Muscle layer of colon (tissue), 2 donors: ENCODE measurements around the gene LRRC28.

ENCODE experiments used
- H3K27ac ChIP-seq: one replicate; pipeline ENCODE4 v1.7.0; 2013; ENCODE audit warnings: low read depth, mild to moderate bottlenecking, low read length, moderate library complexity
- H3K27me3 ChIP-seq, 2 donors: one replicate each; pipeline ENCODE4 v1.7.0; 2013; ENCODE audit warnings: low read length in 2 of 2, mild to moderate bottlenecking in 2 of 2; ENCODE audit not compliant: insufficient read depth in 2 of 2, control insufficient read depth in 1 of 2
- H3K36me3 ChIP-seq: one replicate; pipeline ENCODE4 v1.7.0; 2013; ENCODE audit warnings: mild to moderate bottlenecking, low read length; ENCODE audit not compliant: insufficient read depth
- H3K4me1 ChIP-seq: one replicate; pipeline ENCODE4 v1.7.0; 2013; ENCODE audit warnings: mild to moderate bottlenecking, low read length; ENCODE audit not compliant: insufficient read depth
- H3K4me3 ChIP-seq, 2 donors: one replicate each; pipeline ENCODE4 v1.7.0; 2013; ENCODE audit warnings: low read length in 2 of 2, low read depth in 1 of 2, mild to moderate bottlenecking in 1 of 2, moderate library complexity in 1 of 2
- H3K9ac ChIP-seq: one replicate; pipeline ENCODE4 v1.7.0; 2013; ENCODE audit warnings: low read length
- H3K9me3 ChIP-seq: one replicate; pipeline ENCODE4 v1.7.0; 2013; ENCODE audit warnings: mild to moderate bottlenecking, low read length
- donor health status: abdominal sarcoma.
- donor health status: Adenocarcinoma of cecum.

LRRC28 gene

GRCh38 chr15:99279290-99279689 is 28.0 kb downstream of the LRRC28 start:
- Histone ChIP-seq H3K9me3 (no peaks in the 10 kb centered on the region), H3K36me3 (no peaks in the 10 kb centered on the region), H3K4me3 (no peak overlapping the region), H3K4me1 (no peaks in the 10 kb centered on the region), H3K27ac (no peak overlapping the region), H3K27me3 (no peaks in the 10 kb centered on the region), H3K9ac (no peak overlapping the region)

- Histone ChIP-seq H3K27me3 (no peaks in the 10 kb centered on the region), H3K4me1 (no peaks in the 10 kb centered on the region), H3K9me3 (no peaks in the 10 kb centered on the region), H3K36me3 (no peaks in the 10 kb centered on the region), H3K9ac (no peak overlapping the region), H3K4me3 (no peak overlapping the region), H3K27ac (no peak overlapping the region)
These were observed 28.5 kb downstream of the LRRC28 start for GRCh38 chr15:99279827-99280226.

GRCh38 chr15:99282121-99282520 is 30.8 kb downstream of the LRRC28 start:
- Histone ChIP-seq H3K27ac (no peak overlapping the region), H3K27me3 (no peaks in the 10 kb centered on the region), H3K9me3 (no peaks in the 10 kb centered on the region), H3K36me3 (no peaks in the 10 kb centered on the region), H3K9ac (no peak overlapping the region), H3K4me3 (no peak overlapping the region), H3K4me1 (no peaks in the 10 kb centered on the region)

- no peaks in the 10 kb centered on the region for H3K9me3 ChIP-seq
- H3K27me3 ChIP-seq = no peaks in the 10 kb centered on the region
- no peak overlapping the region for H3K4me3 ChIP-seq
- H3K27ac ChIP-seq = no peak overlapping the region
- no peak overlapping the region for H3K9ac ChIP-seq
- H3K36me3 ChIP-seq = no peaks in the 10 kb centered on the region
- H3K4me1 ChIP-seq = no peaks in the 10 kb centered on the region
These were observed 31.3 kb downstream of the LRRC28 start for GRCh38 chr15:99282586-99282985.

GRCh38 chr15:99283717-99284116 is 32.4 kb downstream of the LRRC28 start:
- no peaks in the 10 kb centered on the region for H3K27me3 ChIP-seq
- H3K9me3 ChIP-seq = no peaks in the 10 kb centered on the region
- no peaks in the 10 kb centered on the region for H3K4me1 ChIP-seq
- H3K27ac ChIP-seq = no peak overlapping the region
- no peak overlapping the region for H3K4me3 ChIP-seq
- H3K9ac ChIP-seq = no peak overlapping the region
- H3K36me3 ChIP-seq = no peaks in the 10 kb centered on the region

- Histone ChIP-seq H3K4me1 (peaks cover 10% of the 10 kb centered on the region), H3K27ac (no peak overlapping the region), H3K27me3 (no peaks in the 10 kb centered on the region), H3K9ac (no peak overlapping the region), H3K4me3 (no peak overlapping the region), H3K36me3 (no peaks in the 10 kb centered on the region), H3K9me3 (no peaks in the 10 kb centered on the region)
These were observed 40.4 kb downstream of the LRRC28 start for GRCh38 chr15:99291643-99292042.

GRCh38 chr15:99295840-99296239 is 44.6 kb downstream of the LRRC28 start:
- H3K4me1 ChIP-seq = peaks cover 16% of the 10 kb centered on the region
- no peaks in the 10 kb centered on the region for H3K36me3 ChIP-seq
- H3K27ac ChIP-seq = no peak overlapping the region
- H3K9ac ChIP-seq = no peak overlapping the region
- no peaks in the 10 kb centered on the region for H3K9me3 ChIP-seq
- H3K27me3 ChIP-seq = no peaks in the 10 kb centered on the region
- H3K4me3 ChIP-seq = no peak overlapping the region

- no peaks in the 10 kb centered on the region for H3K9me3 ChIP-seq
- no peak overlapping the region for H3K27ac ChIP-seq
- no peaks in the 10 kb centered on the region for H3K36me3 ChIP-seq
- no peak overlapping the region for H3K4me3 ChIP-seq
- no peak overlapping the region for H3K9ac ChIP-seq
- peaks cover 16% of the 10 kb centered on the region for H3K4me1 ChIP-seq
- no peaks in the 10 kb centered on the region for H3K27me3 ChIP-seq
These were observed 45.1 kb downstream of the LRRC28 start for GRCh38 chr15:99296386-99296785.

GRCh38 chr15:99303907-99304306 is 52.6 kb downstream of the LRRC28 start:
- no peak overlapping the region for H3K9ac ChIP-seq
- H3K9me3 ChIP-seq = no peaks in the 10 kb centered on the region
- peaks cover 15% of the 10 kb centered on the region for H3K4me1 ChIP-seq
- no peak overlapping the region for H3K4me3 ChIP-seq
- H3K27ac ChIP-seq = no peak overlapping the region
- H3K36me3 ChIP-seq = no peaks in the 10 kb centered on the region
- no peaks in the 10 kb centered on the region for H3K27me3 ChIP-seq

GRCh38 chr15:99305761-99306505 is 54.7 kb downstream of the LRRC28 start:
- Histone ChIP-seq H3K9me3 (no peaks in the 10 kb centered on the region), H3K27ac (no peak overlapping the region), H3K27me3 (no peaks in the 10 kb centered on the region), H3K36me3 (no peaks in the 10 kb centered on the region), H3K9ac (no peak overlapping the region), H3K4me3 (peak overlapping the region in 1 of 2 donors; percentile 24), H3K4me1 (peaks cover 15% of the 10 kb centered on the region)

GRCh38 chr15:99306694-99307338 is 55.5 kb downstream of the LRRC28 start:
- Histone ChIP-seq H3K27ac (peak overlapping the region; percentile 48), H3K36me3 (no peaks in the 10 kb centered on the region), H3K9ac (no peak overlapping the region), H3K9me3 (no peaks in the 10 kb centered on the region), H3K4me1 (peaks cover 15% of the 10 kb centered on the region), H3K4me3 (peak overlapping the region; percentile 24 to 40), H3K27me3 (no peaks in the 10 kb centered on the region)

- peak overlapping the region; percentile 8 for H3K27ac ChIP-seq
These were observed 56.5 kb downstream of the LRRC28 start for GRCh38 chr15:99307735-99308134.

More at GRCh38 chr15:99307735-99308134, 56.5 kb downstream of the LRRC28 start:
- Histone ChIP-seq H3K4me3 (peak overlapping the region in 1 of 2 donors; percentile 12), H3K4me1 (peaks cover 15% of the 10 kb centered on the region), H3K9ac (no peak overlapping the region), H3K36me3 (no peaks in the 10 kb centered on the region), H3K9me3 (peaks cover 3% of the 10 kb centered on the region), H3K27me3 (no peaks in the 10 kb centered on the region)
